GM19238 (cell line): ENCODE data around the gene HCN2.
"Not testable (repeated sequence)": the region's sequence is repeated elsewhere in the genome, so short reads cannot be mapped to it uniquely, and the experiment has no call there.

ENCODE experiments used
- DNase-seq: peaks from one replicate; pipeline ENCODE4 v3.0.0; 2011; ENCODE audit warnings: low spot score; ENCODE audit not compliant: insufficient read length

Gene HCN2

GRCh38 chr19:618247-618619 is 28.6 kb downstream of the HCN2 start:
- no peak for DNase-seq

- DNase-seq: no peak
Measured at GRCh38 chr19:618674-619285, 29.1 kb downstream of the HCN2 start.

GRCh38 chr19:619286-620002 is 29.8 kb downstream of the HCN2 start:
- DNase-seq: no peak

- no peak for DNase-seq
Measured at GRCh38 chr19:620166-620862, 30.6 kb downstream of the HCN2 start.

- not testable (repeated sequence) for DNase-seq
Measured at GRCh38 chr19:621191-621590, 31.5 kb downstream of the HCN2 start.

GRCh38 chr19:621819-622218 is 32.1 kb downstream of the HCN2 start:
- no peak for DNase-seq

- no peak for DNase-seq
Measured at GRCh38 chr19:622666-623065, 33.0 kb downstream of the HCN2 start.

- DNase-seq: no peak
Measured at GRCh38 chr19:623175-623916, 33.7 kb downstream of the HCN2 start.

GRCh38 chr19:623974-624373 is 34.3 kb downstream of the HCN2 start:
- no peak for DNase-seq

GRCh38 chr19:624433-625109 is 34.9 kb downstream of the HCN2 start:
- DNase-seq: no peak

GRCh38 chr19:625257-625656 is 35.6 kb downstream of the HCN2 start:
- DNase-seq: no peak

- DNase-seq: not testable (repeated sequence)
Measured at GRCh38 chr19:626566-626965, 36.9 kb downstream of the HCN2 start.

- no peak for DNase-seq
Measured at GRCh38 chr19:628168-628567, 38.5 kb downstream of the HCN2 start.

- not testable (repeated sequence) for DNase-seq
Measured at GRCh38 chr19:629515-629914, 39.8 kb downstream of the HCN2 start.

GRCh38 chr19:629961-630714 is 40.5 kb downstream of the HCN2 start:
- DNase-seq: no peak

GRCh38 chr19:632579-633067 is 42.9 kb downstream of the HCN2 start:
- DNase-seq: peak; percentile 79

- DNase-seq: peak; percentile 100
Measured at GRCh38 chr19:633068-633785, 43.5 kb downstream of the HCN2 start, which contains the start of gene POLRMT. Gene POLRMT, minus strand, starts transcription at chr19:633537. Its CDS starts 25 bp downstream, at chr19:633512.

- DNase-seq: no peak
Measured at GRCh38 chr19:633786-634639, 44.3 kb downstream of the HCN2 start.
